ENCODE data around the gene RNU6-1.

DNA sequence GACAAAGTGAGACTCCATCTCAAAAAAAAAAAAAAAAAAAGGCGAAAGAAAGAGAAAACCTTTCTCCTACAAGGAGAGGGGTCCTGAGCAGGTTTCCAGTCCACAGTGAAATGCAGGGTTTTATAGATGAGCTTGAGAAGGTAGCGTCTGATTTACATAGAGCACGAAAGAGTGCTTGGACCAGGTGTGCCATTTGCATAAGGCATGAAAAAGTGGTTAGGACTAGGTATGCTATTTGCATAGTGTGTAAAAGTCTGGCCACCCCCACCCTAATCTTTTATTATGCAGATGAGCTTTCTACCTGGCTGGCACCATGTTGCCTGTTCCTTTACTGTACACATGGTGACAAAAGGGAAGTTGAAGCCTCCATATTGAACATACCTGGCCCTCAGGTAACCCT, 13.6 kb upstream of the RNU6-1 start:
- TF ChIP-seq, protein P1, sequence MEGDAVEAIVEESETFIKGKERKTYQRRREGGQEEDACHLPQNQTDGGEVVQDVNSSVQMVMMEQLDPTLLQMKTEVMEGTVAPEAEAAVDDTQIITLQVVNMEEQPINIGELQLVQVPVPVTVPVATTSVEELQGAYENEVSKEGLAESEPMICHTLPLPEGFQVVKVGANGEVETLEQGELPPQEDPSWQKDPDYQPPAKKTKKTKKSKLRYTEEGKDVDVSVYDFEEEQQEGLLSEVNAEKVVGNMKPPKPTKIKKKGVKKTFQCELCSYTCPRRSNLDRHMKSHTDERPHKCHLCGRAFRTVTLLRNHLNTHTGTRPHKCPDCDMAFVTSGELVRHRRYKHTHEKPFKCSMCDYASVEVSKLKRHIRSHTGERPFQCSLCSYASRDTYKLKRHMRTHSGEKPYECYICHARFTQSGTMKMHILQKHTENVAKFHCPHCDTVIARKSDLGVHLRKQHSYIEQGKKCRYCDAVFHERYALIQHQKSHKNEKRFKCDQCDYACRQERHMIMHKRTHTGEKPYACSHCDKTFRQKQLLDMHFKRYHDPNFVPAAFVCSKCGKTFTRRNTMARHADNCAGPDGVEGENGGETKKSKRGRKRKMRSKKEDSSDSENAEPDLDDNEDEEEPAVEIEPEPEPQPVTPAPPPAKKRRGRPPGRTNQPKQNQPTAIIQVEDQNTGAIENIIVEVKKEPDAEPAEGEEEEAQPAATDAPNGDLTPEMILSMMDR (conservative IDR thresholded peaks at IDR 0.05; ENCODE audit: low read length), result 0 out of 2 replicates have a peak, but pooled peaks have one; percentile 11
- no peak for TF ChIP-seq EZH2phosphoT487 (IDR thresholded peaks at IDR 0.05; ENCODE audit: borderline replicate concordance, low read depth, low read length)
